Activated T-cell treated with anti-CD3 and anti-CD28 coated beads, Interleukin-2, amount 50 U/mL, for 48 hours (primary cell): ENCODE measurements around the gene RNF126.
"Not testable (repeated sequence)": the region's sequence is repeated elsewhere in the genome, so short reads cannot be mapped to it uniquely, and the experiment has no call there.

ENCODE experiments used
- DNase-seq, 2 experiments: peaks; one replicate each; pipeline ENCODE4 v3.0.0-alpha.2; 2020

The RNF126 gene

GRCh38 chr19:662962-663681 lies at the start of gene RNF126:
TSS of gene RNF126 (minus strand) at chr19:663214. CDS start at chr19:663121, 93 bp downstream.
- peak; percentile 95 to 96 for DNase-seq

DNA sequence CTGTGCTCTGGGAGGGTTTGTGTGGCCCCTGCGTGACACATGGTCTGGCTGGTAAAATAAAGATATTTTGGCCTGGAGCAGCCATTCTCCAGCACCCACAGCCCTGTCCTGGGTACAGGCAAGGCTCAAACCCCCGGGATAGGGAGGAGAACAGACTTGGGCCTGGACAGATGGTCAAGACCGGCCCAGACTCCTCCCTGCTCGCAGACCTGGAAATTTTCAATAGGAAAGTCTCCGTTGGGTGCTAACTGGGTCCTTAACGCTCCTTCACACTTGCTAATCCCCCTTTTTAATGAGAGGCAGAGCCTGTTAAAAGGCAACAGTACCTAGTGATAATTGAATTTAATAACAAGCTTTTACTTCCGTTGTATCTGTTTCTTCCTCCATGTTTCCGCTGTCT lies 48.2 kb upstream of the RNF126 start:
- no peak for DNase-seq

DNA sequence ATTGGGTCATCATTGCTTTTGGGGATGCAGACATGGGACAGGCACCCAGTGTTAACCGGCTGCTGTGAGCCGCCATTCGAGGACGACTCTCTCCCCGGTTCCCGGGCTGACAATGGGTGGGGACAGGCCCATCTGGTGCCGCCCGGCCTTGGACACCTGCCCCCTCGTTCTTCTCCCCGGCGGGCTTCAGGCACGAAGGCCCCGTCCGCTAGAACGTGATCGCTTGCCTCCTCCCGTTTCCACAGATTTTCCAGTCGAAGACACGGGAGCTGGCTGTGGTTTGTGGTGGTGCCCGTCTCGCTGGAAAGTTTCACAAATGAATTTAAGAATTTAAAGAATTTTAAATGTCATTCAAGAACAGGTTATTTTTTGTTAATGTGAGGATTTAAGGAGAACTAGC lies 47.8 kb upstream of the RNF126 start:
- no peak for DNase-seq

GRCh38 chr19:709965-710571 lies 47.1 kb upstream of the RNF126 start:
- DNase-seq: no peak

DNA sequence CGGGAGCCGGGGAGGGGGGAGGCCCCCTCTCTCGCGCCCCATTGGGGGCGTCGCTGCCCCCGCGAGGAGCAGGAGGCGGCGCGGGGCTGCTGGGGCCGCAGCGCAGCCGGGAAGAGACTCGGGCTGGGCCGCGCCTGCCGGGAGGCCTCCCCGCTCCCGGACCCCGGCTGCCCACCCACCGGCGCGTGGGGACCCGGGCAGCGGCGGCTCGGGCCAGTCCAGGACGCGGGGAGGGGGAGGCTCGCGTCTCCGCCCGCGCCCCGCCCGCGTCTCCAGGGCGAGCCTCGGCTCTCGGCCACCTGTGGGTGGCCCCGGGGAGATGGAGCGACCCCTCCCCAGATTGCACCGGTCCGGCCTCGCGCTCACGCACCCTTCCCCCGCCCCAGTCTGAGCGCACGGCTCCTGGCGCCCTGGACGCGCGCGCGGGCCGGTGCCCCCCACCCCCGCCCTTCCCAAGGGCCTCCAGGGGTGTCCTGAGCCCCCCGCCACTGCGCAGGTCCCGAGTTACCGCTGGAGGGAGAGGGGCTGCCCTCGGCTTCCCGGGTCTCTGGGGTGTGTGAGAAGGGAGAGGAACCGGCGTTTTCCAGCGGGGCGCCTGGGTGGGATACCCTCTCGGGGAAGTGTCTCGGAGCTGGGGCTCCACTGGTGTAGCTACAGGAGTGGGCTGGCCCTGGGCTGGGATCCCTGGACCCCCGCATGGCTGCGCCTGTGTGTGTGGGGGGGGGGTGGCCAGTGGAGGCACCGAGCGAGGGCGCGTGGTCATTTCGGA lies 46.4 kb upstream of the RNF126 start:
- no peak for DNase-seq

- DNase-seq: no peak
Measured at GRCh38 chr19:708154-709143, 45.4 kb upstream of the RNF126 start, which contains the start of gene PALM. TSS of gene PALM (plus strand) at chr19:708935. CDS start at chr19:709147, 212 bp downstream.

DNA sequence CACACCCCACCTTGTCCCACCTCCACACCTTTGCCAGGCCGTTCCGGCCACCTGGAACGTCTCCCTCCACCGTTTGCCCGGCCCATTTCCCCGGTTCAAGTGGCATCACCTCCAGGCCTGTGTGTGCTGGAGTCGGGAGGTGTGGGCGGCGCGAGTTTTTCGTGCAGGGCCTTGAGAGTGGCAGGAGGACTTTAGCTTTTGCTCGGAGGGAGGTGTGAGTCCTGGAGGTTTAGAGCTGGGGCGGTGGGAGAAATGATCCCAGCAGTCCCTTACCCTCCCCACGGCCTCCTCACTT lies 41.4 kb upstream of the RNF126 start:
- DNase-seq: no peak

DNA sequence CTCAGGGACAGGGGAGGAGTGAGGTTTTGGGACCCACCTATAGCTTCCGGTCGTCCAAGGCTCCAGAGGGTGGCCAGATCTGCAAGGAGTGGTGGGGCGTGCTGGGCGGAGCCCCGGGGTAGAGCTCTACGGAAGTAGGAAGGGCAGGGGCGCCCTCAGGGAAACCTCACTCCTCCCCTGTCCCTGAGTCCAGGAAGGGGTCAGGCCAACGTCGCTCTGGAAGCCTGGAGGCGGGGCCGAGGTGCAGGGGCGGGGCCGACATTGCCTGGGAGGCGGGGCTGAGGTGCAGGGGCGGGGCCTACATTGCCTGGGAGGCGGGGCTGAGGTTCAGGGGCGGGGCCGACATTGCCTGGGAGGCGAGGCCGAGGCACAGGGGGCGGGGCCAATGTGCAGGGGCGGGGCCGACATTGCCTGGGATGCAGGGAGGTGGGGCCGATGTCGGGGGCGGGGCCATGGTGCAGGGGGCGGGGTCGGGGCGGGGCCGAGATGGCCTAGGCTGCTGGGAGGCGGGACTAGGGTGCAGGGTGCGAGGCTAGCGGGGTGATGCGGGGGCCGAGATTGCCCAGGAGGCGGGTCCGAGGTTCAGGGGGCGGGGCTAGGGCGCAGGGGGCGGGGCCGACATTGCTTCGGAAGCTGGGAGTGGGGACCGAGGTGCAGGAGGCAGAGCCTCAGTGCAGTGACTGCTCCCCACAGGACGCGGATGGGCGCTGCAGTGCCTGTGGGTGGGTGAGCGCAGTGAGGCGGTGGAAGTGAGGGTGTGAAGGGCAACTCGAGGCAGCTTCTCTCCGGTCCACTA lies 40.8 kb upstream of the RNF126 start:
- DNase-seq: peak; percentile 81 to 82

DNA sequence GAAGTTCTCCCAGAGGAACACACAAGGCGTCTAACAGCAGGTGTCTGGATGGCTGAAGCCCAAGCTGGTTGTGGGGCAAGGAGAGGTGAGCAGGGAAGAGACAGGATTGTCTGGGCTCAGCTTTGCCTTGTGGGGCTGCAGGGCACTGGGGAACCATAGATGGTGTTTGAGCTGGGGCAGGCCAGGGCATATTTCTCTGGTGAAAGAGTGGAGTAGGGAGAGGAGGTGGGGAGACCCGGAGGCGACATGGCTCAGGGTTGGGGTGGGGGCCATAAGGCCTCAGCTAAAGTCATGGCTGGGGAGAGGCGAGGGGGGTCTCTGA lies 40.3 kb upstream of the RNF126 start:
- DNase-seq: no peak

GRCh38 chr19:702847-703246 lies 39.8 kb upstream of the RNF126 start:
- DNase-seq: not testable (repeated sequence)

- not testable (repeated sequence) for DNase-seq
Measured at GRCh38 chr19:699885-700284, 36.9 kb upstream of the RNF126 start.

DNA sequence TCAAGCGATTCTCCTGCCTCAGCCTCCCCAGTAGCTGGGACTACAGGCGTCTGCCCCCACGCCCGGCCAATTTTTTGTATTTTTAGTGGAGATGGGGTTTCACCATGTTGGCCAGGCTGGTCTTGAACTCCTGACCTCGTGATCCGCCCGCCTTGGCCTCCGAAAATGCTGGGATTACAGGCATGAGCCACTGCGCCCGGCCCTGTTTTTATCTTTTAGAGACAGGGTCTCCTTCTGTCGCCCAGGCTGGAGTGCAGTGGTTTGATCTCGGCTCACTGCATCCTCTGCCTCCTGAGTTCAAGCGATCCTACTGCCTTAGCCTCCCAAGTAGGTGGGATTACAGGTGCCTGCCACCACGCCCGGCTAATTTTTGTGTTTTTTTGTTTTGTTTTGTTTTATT lies 35.5 kb upstream of the RNF126 start:
- DNase-seq: not testable (repeated sequence)

DNA sequence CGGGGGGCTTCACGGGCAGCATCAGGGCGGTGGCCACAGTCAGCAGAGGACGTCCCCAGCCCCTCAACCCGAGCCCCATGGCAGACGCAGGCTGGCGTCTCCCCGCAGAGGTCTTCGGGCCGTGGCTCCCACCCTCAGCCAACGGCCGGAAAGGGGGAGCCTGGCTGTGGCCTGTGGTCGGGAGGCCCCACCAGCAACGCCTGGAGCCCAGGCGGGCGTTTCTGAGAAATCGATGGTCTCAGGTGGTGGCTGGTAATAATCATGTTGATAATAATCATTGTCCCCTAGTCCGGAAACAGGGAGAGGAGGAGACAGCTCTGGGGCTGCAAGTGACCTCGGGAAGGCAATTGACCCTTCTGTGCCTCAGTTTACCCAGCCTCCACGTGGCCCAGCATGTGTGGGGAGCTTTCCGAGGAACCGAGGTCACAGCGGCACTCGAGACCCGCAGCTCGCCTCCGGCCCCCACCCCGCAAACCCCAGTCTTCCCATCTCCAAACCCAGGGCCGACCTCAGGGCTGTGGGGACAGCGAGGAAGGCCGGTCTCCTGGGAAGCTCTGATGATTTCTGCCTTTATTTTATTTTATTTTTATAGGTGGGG lies 32.4 kb upstream of the RNF126 start, which contains the start of gene PRSS57:
Gene PRSS57 (minus strand): TSS at position 101 of the 598 bp plus-strand sequence. CDS start 22 bp downstream, at position 79.
- DNase-seq: no peak

- no peak for DNase-seq
Measured at GRCh38 chr19:694481-695351, 31.7 kb upstream of the RNF126 start.

DNA sequence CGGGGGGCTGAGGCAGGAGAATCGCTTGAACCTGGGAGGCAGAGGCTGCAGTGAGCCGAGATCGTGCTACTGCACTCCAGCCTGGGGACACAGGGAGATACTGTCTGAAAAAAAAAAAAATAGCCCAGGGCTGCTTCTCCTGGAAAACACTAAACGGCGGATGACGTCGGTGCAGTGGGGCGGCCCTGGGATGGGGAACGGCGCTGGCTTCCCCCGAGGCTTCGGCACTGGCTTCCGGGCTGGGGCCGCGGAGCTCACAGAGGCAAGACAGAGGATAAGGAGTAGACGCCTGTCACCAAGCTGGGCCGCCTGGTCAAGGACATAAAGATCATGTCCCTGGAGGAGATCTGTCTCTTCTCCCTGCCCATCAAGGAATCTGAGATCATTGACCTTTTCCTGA lies 27.2 kb upstream of the RNF126 start:
- no peak for DNase-seq

DNA sequence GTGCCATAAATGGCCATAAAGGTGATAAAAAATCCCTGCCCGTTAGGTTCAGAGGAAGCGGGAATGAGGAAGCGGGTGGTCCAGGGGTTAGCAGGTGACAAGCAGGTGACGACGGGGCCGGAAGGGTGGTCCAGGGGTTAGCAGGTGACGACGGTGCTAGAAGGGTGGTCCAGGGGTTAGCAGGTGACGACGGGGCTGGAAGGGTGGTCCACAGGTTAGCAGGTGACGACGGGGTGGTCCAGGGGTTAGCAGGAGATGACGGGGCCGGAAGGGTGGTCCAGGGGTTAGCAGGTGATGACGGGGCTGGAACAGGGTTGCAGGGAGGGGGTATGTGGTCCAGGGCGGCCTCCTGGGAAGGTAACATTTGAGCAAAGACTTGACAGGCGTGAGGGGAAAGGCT lies 26.0 kb upstream of the RNF126 start:
- no peak for DNase-seq

GRCh38 chr19:688214-688613 lies 25.2 kb upstream of the RNF126 start:
- no peak for DNase-seq

DNA sequence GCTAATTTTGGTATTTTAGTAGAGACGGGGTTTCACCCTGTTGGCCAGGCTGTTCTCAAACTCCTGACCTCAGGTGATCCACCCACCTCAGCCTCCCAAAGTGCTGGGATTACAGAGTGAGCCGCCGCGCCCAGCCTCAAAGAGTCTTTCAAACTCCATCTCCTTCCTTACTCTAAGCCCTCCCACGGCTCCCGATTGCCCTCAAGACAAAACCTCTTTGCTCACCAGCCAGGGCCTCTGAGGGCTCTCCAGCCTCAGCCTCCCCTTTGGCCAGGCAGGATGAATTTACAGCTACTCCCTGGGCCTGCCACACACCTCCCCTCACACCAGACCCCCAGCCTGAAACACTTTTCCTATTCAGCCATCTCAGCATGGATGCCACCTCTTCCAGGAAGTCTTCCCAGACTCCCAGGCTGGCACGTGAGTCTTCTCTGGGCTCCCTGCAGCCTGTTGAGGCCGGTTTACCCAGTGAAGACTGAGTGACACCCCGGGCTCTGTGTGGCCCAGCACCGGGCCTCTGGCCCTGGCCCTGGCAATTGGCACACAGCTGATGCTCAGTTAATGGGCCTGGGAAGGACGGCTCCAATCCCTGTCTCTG lies 24.7 kb upstream of the RNF126 start:
- DNase-seq: no peak

- DNase-seq: no peak
Measured at GRCh38 chr19:686589-687297, 23.7 kb upstream of the RNF126 start.
